GM18499 (cell line): ENCODE measurements around the gene RASGRP1.

ENCODE experiments used
- ATAC-seq: cut with Tn5 transposase; IDR thresholded peaks from one replicate; pipeline ENCODE4 v1.9.1; 2021; ENCODE audit warnings: moderate number of reproducible peaks; ENCODE audit not compliant: insufficient read depth, unreplicated experiment

RASGRP1 gene

DNA sequence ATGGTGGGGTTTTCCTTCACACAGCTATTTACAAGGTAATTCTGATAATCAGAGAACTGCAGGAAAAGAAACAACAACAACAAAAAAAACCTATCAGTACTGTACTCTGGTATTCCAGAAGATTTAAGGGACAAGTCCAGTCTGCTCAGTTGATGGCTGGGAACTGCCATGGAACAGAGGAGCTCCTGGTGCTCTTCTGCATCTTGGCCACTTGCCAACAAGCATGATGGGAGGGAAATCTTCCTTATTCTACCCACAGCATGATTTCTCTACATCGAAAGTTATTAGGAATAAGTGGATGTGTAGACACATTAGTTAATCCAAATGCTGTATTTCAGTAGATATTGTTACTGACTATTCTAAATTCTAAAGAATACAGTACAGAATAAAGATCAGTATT, 51.7 kb downstream of the RASGRP1 start:
- ATAC-seq = no peak

DNA sequence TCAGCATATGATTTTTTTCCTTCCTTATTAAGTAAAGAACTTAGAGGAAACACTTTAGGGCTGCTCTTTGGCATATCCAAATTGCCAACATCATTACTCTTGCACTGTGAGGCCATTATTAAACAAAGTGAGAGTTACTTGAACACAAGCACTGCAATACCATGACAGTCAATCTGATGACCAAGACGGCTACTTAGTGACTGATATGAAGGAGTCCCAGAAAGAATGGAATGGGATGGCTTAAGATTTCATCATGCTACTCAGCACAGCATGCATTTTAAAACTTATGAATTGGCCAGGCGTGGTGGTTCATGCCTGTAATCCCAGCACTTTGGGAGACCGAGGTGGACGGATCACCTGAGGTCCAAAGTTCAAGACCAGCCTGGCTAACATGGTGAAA, 55.5 kb downstream of the RASGRP1 start:
- no peak for ATAC-seq

DNA sequence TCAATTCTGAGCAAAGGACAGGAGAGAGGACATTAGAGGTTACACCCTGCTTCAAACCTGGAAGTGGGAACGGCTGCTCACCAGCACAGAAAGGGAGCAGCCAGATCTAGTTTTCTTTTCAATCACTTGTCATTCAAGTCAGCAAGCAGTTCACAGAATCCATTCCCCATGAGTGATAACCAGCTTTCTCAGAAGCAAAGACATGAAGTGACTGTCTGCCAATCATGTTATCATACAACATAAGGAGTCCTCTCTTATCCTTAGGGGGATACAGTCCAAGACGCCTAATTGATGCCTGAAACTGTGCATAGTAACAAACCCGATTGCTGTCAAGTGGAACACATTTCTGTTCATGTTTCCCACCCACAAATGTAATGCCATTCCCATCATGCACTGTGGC, 56.0 kb downstream of the RASGRP1 start:
- ATAC-seq = peak; percentile 46

- ATAC-seq = no peak
Measured at GRCh38 chr15:38507570-38507969, 57.0 kb downstream of the RASGRP1 start.

DNA sequence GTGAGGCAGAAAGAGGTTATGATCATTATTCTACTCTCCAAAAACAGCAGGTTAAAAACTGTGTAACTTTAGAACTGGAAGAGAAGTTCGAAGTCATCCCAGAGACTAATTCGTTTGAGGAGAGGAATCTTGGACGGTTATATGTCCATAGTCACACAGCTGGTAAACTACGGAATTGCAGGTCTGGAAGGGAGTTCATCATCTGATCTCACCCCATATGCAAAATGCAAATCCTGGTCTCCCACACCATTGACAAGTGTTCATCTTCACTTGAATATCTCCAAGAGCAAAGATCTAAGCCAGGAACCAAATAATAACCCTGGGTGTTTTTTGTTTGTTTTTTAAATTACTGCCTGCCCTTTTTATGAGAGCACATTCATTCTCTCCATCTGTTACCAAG, 57.6 kb downstream of the RASGRP1 start:
- no peak for ATAC-seq

DNA sequence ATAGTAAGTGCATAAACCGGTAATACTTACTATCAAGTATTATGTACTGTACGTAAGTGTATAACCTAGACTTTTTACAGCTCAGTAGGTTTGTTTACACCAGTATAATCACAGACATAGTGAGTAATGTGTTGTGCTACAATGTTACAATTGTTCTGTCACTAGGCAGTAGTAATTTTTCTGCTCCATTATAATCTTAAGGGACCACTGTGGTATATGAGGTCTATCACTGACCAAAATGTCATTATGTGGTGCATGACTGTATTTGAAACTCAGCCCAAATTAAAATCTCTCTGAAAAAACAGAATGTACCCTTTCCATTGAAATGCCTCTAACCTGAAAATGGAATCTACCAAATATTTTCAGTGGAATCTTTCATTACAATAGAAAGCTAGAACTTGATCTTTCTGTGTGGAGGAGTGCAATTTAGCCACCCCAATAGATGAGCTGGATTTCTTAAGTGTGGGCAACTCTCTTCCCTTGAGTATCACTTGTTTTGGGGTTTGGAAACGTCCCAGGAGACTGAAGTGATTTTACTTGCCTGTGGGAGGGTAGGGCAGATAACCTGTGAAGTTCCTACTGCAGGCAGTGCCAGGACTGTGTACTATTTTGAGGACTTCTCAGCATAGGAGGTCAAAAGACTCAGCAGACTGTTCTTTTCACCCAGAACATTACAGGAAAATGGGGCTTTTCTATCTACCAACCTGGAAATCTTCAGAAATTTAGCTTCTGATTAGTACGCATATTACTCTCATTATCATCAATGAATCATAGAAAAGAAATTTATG, 59.7 kb downstream of the RASGRP1 start:
- ATAC-seq = no peak

DNA sequence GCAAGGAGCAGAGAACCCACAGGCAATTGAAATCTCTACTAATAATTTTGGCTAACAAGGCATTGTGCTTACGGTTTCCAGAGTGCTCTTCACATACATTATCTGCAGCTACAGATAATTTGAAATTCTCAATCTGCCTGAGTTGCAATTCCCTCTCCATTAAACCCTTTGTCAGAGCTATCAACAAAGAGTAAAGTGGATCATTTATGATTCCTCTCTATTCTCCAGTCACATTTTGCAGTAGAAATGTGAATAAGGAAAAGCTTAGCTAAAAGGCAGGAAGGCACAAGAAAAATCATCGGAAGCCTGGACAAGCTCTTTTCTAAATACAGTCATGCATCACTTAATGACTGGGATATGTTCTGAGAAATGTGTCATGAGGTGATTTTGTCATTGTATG, 61.1 kb downstream of the RASGRP1 start:
- ATAC-seq = no peak

DNA sequence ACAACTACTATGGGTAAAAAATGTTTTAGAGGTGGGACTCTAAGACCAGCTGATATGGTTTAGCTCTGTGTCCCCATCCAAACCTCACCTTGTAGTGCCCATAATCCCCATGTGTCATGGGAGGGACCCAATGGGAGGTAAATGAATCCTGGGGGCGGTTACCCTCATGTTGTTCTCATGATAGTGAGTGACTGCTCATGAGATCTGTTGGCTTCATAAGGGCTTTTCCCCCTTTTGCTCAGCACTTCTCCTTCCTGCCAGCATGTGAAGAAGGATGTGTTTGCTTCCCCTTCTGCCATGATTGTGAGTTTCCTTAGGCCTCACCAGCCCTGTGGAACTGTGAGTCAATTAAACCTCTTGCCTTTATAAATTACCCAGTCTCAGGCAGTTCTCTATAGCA, 65.0 kb downstream of the RASGRP1 start:
- no peak for ATAC-seq

- ATAC-seq = no peak
Measured at GRCh38 chr15:38496151-38496550, 68.5 kb downstream of the RASGRP1 start.

DNA sequence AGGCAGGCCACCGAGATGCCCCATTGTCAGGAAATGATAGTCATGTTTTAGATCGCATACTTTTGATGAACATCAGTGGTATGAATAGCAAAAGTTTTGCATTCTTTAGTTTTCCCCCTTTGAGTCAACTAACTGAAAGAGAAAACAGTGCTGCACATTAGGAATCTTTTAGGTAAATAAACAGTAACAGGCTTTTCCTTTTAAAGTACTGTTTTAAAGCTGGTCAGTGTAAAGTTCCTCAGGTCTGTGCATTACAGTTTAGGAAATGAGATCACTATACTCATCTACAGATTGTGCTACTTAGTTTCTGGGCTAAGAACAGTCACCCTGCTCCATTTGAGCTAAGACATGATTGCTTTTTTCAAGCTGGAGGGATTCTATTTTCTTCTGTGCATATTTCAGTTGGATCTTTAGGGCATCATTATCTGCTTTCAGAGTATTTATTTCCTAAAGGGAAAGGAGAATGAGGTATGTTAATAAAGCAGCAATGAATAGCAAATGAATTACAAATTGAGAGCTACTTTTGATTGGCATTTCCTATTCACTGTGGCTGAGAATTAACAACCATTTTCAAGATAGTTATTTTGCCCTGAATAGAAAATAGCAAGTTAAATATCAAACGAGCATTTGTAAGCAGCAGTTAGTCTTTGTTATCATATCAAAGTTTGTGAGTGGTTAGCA, 74.2 kb downstream of the RASGRP1 start:
- no peak for ATAC-seq

- ATAC-seq = no peak
Measured at GRCh38 chr15:38487378-38487777, 77.2 kb downstream of the RASGRP1 start.

- ATAC-seq = no peak
Measured at GRCh38 chr15:38486936-38487335, 77.7 kb downstream of the RASGRP1 start.

- ATAC-seq = no peak
Measured at GRCh38 chr15:38482572-38482971, 82.0 kb downstream of the RASGRP1 start.

DNA sequence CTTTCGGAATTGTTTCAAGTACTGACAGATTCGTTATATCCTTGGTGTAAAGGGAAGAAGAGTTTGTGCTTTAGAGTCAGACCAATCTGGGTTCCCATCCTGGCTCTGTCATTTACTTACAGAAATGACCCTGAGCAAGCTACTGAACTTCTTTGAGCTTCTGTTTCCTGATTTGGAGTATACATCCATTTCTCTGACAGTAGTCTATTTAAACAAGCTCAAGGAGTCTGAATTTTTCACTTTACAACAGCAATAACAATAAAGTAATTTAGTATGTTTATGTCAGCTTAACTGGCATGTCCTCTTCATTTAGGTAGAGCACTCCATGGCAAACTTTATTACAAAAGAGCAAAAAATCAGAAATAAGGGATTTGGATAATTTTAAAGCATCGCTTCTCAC, 82.9 kb downstream of the RASGRP1 start:
- ATAC-seq = no peak

DNA sequence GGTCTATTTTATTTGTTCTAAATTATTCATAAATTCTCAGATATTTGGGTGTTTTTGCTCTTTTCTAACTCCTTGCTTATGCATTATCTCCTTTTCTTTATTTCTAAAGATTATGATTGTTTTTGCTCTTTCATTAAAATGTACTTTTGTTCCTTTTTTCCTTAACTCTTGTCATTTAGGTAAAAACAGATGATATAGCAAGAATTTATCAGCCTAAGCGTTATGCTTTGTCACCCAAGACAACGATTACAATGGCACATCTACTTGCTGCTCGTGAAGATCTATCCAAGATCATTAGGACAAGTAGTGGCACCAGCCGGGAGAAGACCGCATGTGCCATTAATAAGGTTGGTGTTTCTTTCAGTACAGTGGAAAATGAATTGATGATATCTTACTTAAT, 83.5 kb downstream of the RASGRP1 start:
- ATAC-seq = no peak

GRCh38 chr15:38479756-38480155, 84.9 kb downstream of the RASGRP1 start:
- ATAC-seq = no peak

GRCh38 chr15:38479266-38479665, 85.3 kb downstream of the RASGRP1 start:
- ATAC-seq = no peak

DNA sequence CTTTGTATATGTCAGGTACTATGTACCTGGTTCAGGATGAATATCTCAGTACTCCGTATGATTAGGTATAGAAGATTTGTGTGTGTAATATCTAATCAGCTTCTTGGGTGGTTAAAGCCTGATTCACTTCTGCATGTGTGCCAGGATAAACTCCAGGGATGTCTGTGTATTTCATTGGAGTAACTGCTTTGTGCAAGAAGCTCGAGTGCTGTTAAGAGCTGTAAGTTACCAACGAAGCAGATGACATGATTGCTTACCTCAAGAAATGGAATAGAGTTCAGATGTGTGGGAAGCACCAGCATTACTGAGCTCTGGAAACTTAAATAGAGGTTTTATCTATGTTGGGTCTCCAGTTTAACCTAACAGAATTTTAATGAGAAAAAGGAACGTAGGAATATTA, 87.0 kb downstream of the RASGRP1 start:
- ATAC-seq = no peak

DNA sequence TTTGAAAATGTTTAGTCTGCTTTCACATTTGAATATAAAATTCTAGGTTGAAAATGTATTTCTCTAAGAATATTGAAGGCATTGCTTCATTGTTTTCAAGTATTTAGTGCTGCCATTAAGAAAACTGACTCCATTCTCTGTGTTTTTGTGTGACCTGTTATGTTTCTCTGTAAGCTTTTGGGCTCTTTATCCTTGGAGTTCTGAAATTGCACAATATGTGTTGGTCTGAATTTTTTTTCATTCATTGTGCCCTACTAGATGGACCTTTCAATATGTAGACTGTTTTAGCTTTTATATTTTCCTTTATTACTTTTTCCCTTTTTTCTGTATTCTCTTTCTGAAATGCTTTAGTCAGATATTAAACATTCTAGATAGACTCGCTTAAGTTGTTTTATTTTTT, 88.5 kb downstream of the RASGRP1 start:
- ATAC-seq = no peak

- ATAC-seq = no peak
Measured at GRCh38 chr15:38475361-38475760, 89.3 kb downstream of the RASGRP1 start.

DNA sequence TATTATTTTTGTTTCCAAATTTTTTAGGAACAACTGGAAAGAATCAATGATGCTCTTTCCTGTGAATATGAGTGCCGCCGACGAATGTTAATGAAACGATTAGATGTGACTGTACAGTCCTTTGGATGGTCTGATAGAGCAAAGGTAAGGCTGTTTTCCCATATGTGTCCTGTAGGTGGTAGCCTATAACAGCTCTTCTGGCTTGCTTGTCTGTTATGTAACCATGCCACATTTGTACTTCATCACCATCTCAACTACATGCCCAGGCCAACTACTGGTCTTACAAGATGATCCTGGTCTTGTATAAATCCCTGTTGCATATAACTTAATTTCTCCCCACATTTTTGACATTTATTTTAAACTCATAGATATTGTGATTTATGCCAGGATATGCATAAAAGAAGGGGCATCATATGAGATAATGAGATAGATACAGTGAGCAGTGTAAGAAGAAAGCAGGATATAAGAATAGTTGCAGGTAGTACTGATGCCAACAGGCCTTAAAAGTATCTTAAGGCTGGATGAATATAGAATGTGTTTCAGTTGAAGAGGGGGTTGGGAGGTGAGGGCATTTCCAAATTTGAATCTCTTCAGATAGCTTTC, 90.4 kb downstream of the RASGRP1 start:
- peak; percentile 78 for ATAC-seq

DNA sequence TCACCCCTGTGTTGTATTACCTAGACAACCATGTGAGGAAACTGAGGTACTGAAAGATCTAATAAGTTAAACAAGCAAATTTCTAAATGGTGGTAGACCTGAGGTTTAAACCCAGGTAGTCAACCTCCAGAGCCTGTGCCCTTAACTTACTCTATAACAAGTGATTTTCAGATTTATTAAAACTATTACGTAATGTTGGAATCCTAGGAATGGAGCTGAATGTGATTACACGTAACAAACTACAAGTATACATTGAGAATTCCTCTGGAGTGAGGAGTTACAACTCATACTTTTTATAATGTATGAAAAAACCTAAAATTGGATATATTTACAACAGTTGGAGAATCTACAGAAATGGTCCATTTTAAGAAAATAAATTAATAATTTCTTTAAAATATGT, 92.6 kb downstream of the RASGRP1 start:
- no peak for ATAC-seq
